ENCODE data around the gene PARPBP. TPM values are rescaled to one million over a fixed set of nuclear protein-coding genes. Genes with fewer than 3 reads are reported as not detected.

Gene PARPBP
- total and polyA plus RNA-seq, 2 of the 8 experiments (the other 6 are each of a cell fraction or from before 2014, with no cell fraction given): 10.9 to 38.1 TPM

DNA sequence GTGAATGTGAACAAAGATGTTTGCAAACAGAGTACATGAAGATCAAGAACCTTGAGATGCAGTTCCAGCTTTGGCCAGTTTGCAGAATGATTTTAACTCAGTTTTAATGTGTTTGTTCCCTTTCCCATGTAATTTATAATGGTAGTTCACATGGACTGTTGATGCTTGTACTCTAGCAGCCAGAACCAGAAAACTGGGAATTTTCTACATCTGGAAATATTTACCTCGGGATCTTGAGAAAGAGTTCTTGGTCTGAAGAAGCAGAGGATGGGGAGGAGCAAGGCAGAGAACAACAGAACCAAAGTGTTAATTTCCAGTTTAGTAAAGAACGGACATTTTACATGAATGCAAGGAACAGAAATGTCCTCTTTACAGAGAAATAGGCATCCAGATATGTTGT lies 114.6 kb downstream of the PARPBP start:
- Histone ChIP-seq H3K4me3 (ENCODE audit: extremely low read depth in 1 of 4, insufficient read depth in 2 of 4, low read depth in 3 of 4, low read length in 4 of 4) (no peak overlapping the region), H4K8ac (ENCODE audit: extremely low read depth, insufficient read depth, low read length) (no peak overlapping the region), H3K23ac (ENCODE audit: insufficient read length) (no peak overlapping the region), H2AK5ac (ENCODE audit: low read depth, low read length) (no peak overlapping the region), H3K4me1 (replicated peaks in 1 of 4; ENCODE audit: control insufficient read depth in 3 of 4, insufficient read depth in 4 of 4, low read length in 3 of 4) (peaks cover 0 to 2% (median 0%) of the 10 kb centered on the region in 4 experiments; a peak in 1 of 7 replicates), H3K18ac (ENCODE audit: extremely low read depth, low read length) (no peak overlapping the region), H4K20me1 (replicated peaks in 1 of 2; ENCODE audit: control insufficient read depth in 1 of 2, insufficient read depth in 2 of 2, low read length in 2 of 2) (no peaks in the 10 kb centered on the region), H3K9ac (replicated peaks in 1 of 4; ENCODE audit: extremely low read depth in 1 of 4, low read depth in 3 of 4, low read length in 3 of 4) (no peak overlapping the region), H3K56ac (replicated peaks; ENCODE audit: insufficient read length, low read depth, low read length) (no peak overlapping the region), H2BK20ac (ENCODE audit: low read length) (no peak overlapping the region), H2BK120ac (replicated peaks; ENCODE audit: low read depth, low read length) (no peak overlapping the region), H2AFZ (ENCODE audit: low read length) (no peak overlapping the region), H3K79me2 (ENCODE audit: control insufficient read depth in 1 of 2, insufficient read depth in 2 of 2, low read length in 2 of 2) (no peaks in the 10 kb centered on the region), H4K5ac (ENCODE audit: insufficient read length, low read depth, low read length) (no peak overlapping the region), H2BK12ac (ENCODE audit: low read depth, low read length) (no peak overlapping the region), H3K9me3 (ENCODE audit: insufficient read depth in 2 of 2, low read depth in 1 of 2, low read length in 1 of 2) (no peaks in the 10 kb centered on the region), H3K79me1 (ENCODE audit: low read depth, low read length) (no peaks in the 10 kb centered on the region), H3K36me3 (ENCODE audit: control insufficient read depth in 2 of 4, insufficient read depth in 4 of 4, low read length in 3 of 4) (peaks cover 0 to 2% (median 0%) of the 10 kb centered on the region in 4 experiments; a peak in 1 of 8 replicates), H3K27ac (ENCODE audit: low read depth, low read length) (no peak overlapping the region), H3K4me2 (ENCODE audit: insufficient read depth in 1 of 2, low read depth in 2 of 2, low read length in 2 of 2) (no peak overlapping the region), H3K27me3 (replicated peaks in 1 of 4; ENCODE audit: control insufficient read depth in 3 of 4, extremely low read depth in 1 of 4, insufficient read depth in 3 of 4, low read length in 3 of 4) (no peaks in the 10 kb centered on the region), H3K14ac (ENCODE audit: insufficient read length) (no peak overlapping the region), H4K91ac (replicated peaks; ENCODE audit: insufficient read length, low read length) (no peak overlapping the region), H2BK5ac (ENCODE audit: low read depth, low read length) (no peak overlapping the region), H2BK15ac (ENCODE audit: low read length) (no peak overlapping the region), H3K4ac (replicated peaks; ENCODE audit: insufficient read length, low read depth, low read length) (no peak overlapping the region), H3K23me2 (ENCODE audit: low read depth, low read length) (no peaks in the 10 kb centered on the region)
- POLR2A ChIA-PET (ENCODE audit: partially characterized antibody): no interaction called here
- CTCF ChIA-PET (ENCODE audit: partially characterized antibody): interaction anchor here (1.0 kb wide), 1 partner anchor 184 kb away, joined by 3 read pairs; no protein-coding TSS in a partner anchor
- 85% methylated on average over 2 of the region's 2 CpGs; no CpG with 5 or more reads in 1 of the 2 experiments for WGBS, 2 experiments (ENCODE audit: extremely low coverage in 1 of 2, insufficient coverage in 1 of 2, insufficient read length in 1 of 2, insufficient replicate concordance in 2 of 2, low coverage in 1 of 2, low lambda C conversion rate in 2 of 2, missing lambda C conversion rate in 1 of 2)
- DNase-seq (ENCODE audit: low read depth in 1 of 2, low spot score in 2 of 2): no peak
- TF ChIP-seq, protein P1, sequence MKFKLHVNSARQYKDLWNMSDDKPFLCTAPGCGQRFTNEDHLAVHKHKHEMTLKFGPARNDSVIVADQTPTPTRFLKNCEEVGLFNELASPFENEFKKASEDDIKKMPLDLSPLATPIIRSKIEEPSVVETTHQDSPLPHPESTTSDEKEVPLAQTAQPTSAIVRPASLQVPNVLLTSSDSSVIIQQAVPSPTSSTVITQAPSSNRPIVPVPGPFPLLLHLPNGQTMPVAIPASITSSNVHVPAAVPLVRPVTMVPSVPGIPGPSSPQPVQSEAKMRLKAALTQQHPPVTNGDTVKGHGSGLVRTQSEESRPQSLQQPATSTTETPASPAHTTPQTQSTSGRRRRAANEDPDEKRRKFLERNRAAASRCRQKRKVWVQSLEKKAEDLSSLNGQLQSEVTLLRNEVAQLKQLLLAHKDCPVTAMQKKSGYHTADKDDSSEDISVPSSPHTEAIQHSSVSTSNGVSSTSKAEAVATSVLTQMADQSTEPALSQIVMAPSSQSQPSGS (IDR thresholded peaks at IDR 0.05; ENCODE audit: low read length): no peak
- TF ChIP-seq SP1 (IDR thresholded peaks at IDR 0.05; ENCODE audit: low read depth, low read length): no peak
- TF ChIP-seq, protein P2, sequence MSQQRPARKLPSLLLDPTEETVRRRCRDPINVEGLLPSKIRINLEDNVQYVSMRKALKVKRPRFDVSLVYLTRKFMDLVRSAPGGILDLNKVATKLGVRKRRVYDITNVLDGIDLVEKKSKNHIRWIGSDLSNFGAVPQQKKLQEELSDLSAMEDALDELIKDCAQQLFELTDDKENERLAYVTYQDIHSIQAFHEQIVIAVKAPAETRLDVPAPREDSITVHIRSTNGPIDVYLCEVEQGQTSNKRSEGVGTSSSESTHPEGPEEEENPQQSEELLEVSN (IDR thresholded peaks at IDR 0.05): no peak
- no peak for FAIRE-seq
